WTC11 (cell line): ENCODE results near the gene CHST1.

Source experiments
- ATF3 ChIP-seq: sonication (generic); formaldehyde crosslinking; conservative IDR thresholded peaks from 2 replicates; pipeline ENCODE4 v1.8.1; 2022; ENCODE audit warnings: mild to moderate bottlenecking, missing genetic modification reagents
- ATF6 ChIP-seq: sonication (generic); formaldehyde crosslinking; IDR thresholded peaks from 2 replicates; pipeline ENCODE4 v1.8.1; 2023; ENCODE audit warnings: mild to moderate bottlenecking, missing genetic modification reagents
- ETV6 ChIP-seq: sonication (generic); formaldehyde crosslinking; IDR thresholded peaks from 2 replicates; pipeline ENCODE4 v1.8.1; 2022; ENCODE audit warnings: mild to moderate bottlenecking, missing genetic modification reagents
- FOXP4 ChIP-seq: sonication (generic); formaldehyde crosslinking; IDR thresholded peaks from 2 replicates; pipeline ENCODE4 v1.8.0; 2022; ENCODE audit warnings: mild to moderate bottlenecking, missing genetic modification reagents
- MAX ChIP-seq: sonication (generic); formaldehyde crosslinking; IDR thresholded peaks from 2 replicates; pipeline ENCODE4 v1.8.0; 2022; ENCODE audit warnings: mild to moderate bottlenecking, missing genetic modification reagents
- TEAD4 ChIP-seq: sonication (generic); formaldehyde crosslinking; IDR thresholded peaks from 2 replicates; pipeline ENCODE4 v1.8.0; 2022; ENCODE audit warnings: mild to moderate bottlenecking, missing genetic modification reagents
- USF2 ChIP-seq: sonication (generic); formaldehyde crosslinking; IDR thresholded peaks from 2 replicates; pipeline ENCODE4 v1.8.1; 2023; ENCODE audit warnings: mild to moderate bottlenecking, missing genetic modification reagents, moderate library complexity
- ZNF138 ChIP-seq: sonication (generic); formaldehyde crosslinking; conservative IDR thresholded peaks from 2 replicates; pipeline ENCODE4 v1.8.1; 2022; ENCODE audit warnings: mild to moderate bottlenecking, moderate library complexity, missing genetic modification reagents
- TF ChIP-seq, protein P1 (sequence below): fragments of 200-600 bp; IDR thresholded peaks from 2 replicates; pipeline ENCODE4 v1.8.0; 2022; ENCODE audit warnings: antibody characterized with exemption

DNA sequence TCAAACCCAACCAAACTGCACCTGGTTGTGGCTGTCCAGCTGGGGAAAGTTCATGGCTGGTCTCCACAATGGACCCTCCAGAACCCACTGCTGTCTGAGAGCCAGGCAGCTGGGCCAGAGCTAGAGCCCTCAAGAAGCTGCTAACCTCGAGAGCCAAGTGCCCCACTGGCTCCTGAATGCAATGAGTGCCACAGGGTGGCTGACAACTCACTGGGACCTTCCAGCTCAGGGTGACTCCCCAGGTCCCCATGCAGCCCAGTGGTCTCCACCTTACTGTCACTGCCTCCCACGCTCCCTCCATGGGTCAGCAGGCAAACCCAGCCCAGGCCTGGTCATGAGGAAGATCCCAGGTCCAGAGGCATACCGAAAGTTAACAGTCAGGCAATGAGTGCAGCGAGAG lies 8.0 kb upstream of the CHST1 start:
- TF ChIP-seq, protein P1, sequence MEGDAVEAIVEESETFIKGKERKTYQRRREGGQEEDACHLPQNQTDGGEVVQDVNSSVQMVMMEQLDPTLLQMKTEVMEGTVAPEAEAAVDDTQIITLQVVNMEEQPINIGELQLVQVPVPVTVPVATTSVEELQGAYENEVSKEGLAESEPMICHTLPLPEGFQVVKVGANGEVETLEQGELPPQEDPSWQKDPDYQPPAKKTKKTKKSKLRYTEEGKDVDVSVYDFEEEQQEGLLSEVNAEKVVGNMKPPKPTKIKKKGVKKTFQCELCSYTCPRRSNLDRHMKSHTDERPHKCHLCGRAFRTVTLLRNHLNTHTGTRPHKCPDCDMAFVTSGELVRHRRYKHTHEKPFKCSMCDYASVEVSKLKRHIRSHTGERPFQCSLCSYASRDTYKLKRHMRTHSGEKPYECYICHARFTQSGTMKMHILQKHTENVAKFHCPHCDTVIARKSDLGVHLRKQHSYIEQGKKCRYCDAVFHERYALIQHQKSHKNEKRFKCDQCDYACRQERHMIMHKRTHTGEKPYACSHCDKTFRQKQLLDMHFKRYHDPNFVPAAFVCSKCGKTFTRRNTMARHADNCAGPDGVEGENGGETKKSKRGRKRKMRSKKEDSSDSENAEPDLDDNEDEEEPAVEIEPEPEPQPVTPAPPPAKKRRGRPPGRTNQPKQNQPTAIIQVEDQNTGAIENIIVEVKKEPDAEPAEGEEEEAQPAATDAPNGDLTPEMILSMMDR = no peak
- no peak for TF ChIP-seq MAX
- TF ChIP-seq ETV6 (CRISPR knock-in tag) = no peak
- no peak for TF ChIP-seq USF2 (CRISPR knock-in tag)
- TF ChIP-seq ATF6 (CRISPR knock-in tag) = no peak
- TF ChIP-seq ATF3 (CRISPR knock-in tag) = no peak
- no peak for TF ChIP-seq ZNF138 (CRISPR knock-in tag)
- TF ChIP-seq TEAD4 (CRISPR knock-in tag) = no peak
- no peak for TF ChIP-seq FOXP4 (CRISPR knock-in tag)
